ENCODE data around the gene MAP3K21. TPM values are rescaled to one million over a fixed set of nuclear protein-coding genes. Genes with fewer than 3 reads are reported as not detected.

The MAP3K21 gene
- total and polyA plus RNA-seq, 8 donors: 4.8 to 58.5 (median 16.1) TPM

DNA sequence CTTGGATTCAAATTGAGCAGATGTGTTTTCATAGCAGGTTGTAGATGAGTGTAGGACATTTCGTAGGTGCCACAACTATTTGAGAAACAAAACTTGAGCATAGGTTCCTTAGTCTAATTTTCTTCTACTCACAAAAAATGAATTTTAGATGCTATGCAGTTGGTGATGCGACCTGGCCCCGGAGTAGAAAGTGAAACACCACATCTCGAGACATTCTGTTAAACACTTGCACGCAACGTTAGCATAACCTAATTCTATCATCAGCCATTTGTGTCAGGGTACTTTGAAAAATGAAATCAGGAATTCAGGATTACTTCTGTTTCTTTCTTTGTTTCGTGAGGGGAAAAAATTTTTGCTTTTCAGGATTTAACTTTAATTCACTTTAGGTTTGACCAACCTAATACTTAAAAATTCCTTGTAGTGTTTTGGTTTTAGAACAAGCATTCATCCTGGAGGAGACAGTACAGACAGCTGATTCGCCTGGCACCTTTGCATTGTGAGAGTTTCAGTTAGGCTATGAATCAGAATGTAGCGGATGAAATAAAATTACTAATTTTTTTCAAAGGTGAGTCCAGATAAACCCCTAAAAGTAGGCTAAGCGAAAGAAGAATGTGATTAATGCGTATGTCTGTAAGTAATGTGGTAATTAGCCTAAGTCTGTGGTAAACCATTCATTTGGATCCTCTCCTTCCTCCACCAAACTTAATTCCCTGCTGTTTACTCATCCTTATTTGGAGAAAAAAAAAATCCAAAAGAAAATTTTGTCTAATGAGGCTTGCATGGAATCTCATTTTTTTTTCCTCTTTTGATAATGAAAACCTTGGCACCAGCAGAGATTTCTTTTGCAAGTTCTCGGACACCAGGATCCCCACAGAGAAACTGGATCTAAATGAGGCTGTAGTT, 44.9 kb downstream of the MAP3K21 start:
- H3K27me3 ChIP-seq: no peaks in the 10 kb centered on the region
- whole genome bisulfite sequencing, 5 donors: 83 to 89% (median 87%) methylated on average over 12 of the region's 12 CpGs
- H3K9me3 ChIP-seq: no peaks in the 10 kb centered on the region
- no peak overlapping the region for H3K4me3 ChIP-seq
- peaks cover 0 to 23% (median 9%) of the 10 kb centered on the region in 4 donors for H3K36me3 ChIP-seq
- H3K4me1 ChIP-seq: peaks cover 0 to 12% (median 3%) of the 10 kb centered on the region in 4 donors
- TF ChIP-seq CTCF (IDR thresholded peaks at IDR 0.05) (no peak), POLR2AphosphoS5 (IDR thresholded peaks at IDR 0.05) (no peak), POLR2A (IDR thresholded peaks at IDR 0.05) (no peak), EP300 (IDR thresholded peaks at IDR 0.05) (no peak)
- no peak for DNase-seq
- H3K27ac ChIP-seq: no peak overlapping the region
- intact Hi-C loops (cut with DNase I; ENCODE audit: low total_unique reads): no loop called here

- WGBS, 5 donors: 87 to 95% (median 89%) methylated on average over 6 of the region's 6 CpGs
- Histone ChIP-seq H3K27me3 (no peaks in the 10 kb centered on the region), H3K4me3 (no peak overlapping the region), H3K4me1 (peaks cover 0 to 5% (median 0%) of the 10 kb centered on the region in 4 donors), H3K27ac (no peak overlapping the region), H3K9me3 (no peaks in the 10 kb centered on the region), H3K36me3 (peaks cover 0 to 28% (median 9%) of the 10 kb centered on the region in 4 donors)
- DNase-seq: no peak
- intact Hi-C loops (cut with DNase I; ENCODE audit: low total_unique reads): no loop called here
- TF ChIP-seq POLR2AphosphoS5 (IDR thresholded peaks at IDR 0.05): no peak
- TF ChIP-seq POLR2A (IDR thresholded peaks at IDR 0.05): no peak
- TF ChIP-seq CTCF (IDR thresholded peaks at IDR 0.05): no peak
- no peak for TF ChIP-seq EP300 (IDR thresholded peaks at IDR 0.05)
Observed at GRCh38 chr1:233373226-233373625, 45.7 kb downstream of the MAP3K21 start.

DNA sequence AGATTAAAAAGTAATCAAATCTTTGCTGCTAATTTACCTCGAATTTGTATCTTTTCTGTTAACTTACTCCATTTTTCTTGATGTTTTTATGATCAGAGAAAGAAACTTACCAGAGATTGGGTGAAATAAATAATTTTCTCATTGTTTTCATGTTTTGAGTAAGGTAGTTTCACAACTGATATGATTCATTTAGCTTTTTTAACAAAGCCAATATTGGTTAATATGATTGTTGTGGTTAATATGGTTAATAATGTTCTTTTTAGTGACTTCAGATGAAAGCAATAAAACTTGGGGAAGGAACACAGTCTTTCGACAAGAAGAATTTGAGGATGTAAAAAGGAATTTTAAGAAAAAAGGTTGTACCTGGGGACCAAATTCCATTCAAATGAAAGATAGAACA, 48.1 kb downstream of the MAP3K21 start:
- no peak for DNase-seq
- no peaks in the 10 kb centered on the region for H3K9me3 ChIP-seq
- intact Hi-C loops (cut with DNase I; ENCODE audit: low total_unique reads): no loop called here
- H3K36me3 ChIP-seq: peaks cover 0 to 45% (median 27%) of the 10 kb centered on the region in 4 donors
- no peaks in the 10 kb centered on the region for H3K27me3 ChIP-seq
- no peak for TF ChIP-seq POLR2AphosphoS5 (IDR thresholded peaks at IDR 0.05)
- TF ChIP-seq EP300 (IDR thresholded peaks at IDR 0.05): no peak
- TF ChIP-seq POLR2A (IDR thresholded peaks at IDR 0.05): no peak
- no peak overlapping the region for H3K27ac ChIP-seq
- H3K4me1 ChIP-seq: no peaks in the 10 kb centered on the region
- WGBS, 5 donors: 65 to 87% (median 78%) methylated on average over 2 of the region's 2 CpGs
- H3K4me3 ChIP-seq: no peak overlapping the region

DNA sequence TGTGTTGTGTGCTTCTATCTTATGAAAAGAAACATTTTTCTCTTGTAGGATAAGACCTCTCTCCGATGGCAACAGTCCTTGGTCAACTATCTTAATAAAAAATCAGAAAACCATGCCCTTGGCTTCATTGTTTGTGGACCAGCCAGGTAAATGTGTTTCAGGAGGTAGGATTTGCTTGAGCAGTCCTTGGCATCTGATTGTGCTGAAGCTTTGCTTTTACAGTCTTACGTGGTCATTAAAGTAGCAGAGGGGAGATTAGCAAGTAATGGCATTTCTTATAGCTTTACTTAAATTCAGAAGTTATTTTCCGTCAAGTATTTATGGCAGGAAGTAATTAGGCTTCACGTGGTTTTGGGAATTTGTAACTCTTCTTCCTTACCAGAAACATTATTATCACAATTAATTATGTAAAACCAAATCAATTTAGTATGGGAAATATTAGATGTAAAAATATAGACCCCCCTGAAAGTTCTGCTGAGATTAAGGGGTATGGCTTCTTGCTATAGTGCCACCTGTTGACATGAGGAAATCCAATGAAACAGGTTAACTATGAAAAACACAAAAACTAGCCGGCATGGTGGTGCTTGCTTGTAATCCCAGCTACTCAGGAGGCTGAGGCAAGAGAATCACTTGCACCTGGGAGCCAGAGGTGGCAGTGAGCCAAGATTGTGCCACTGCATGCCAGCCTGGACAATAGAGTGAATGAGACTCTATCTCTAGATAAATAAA, 49.0 kb downstream of the MAP3K21 start:
- no peaks in the 10 kb centered on the region for H3K27me3 ChIP-seq
- 74 to 81% (median 77%) methylated on average over 5 of the region's 5 CpGs for WGBS, 5 donors
- no peak overlapping the region for H3K4me3 ChIP-seq
- H3K9me3 ChIP-seq: no peaks in the 10 kb centered on the region
- TF ChIP-seq POLR2AphosphoS5 (IDR thresholded peaks at IDR 0.05) (no peak), CTCF (IDR thresholded peaks at IDR 0.05) (no peak), EP300 (IDR thresholded peaks at IDR 0.05) (no peak), POLR2A (IDR thresholded peaks at IDR 0.05) (no peak)
- intact Hi-C loops (cut with DNase I; ENCODE audit: low total_unique reads): no loop called here
- peaks cover 0 to 53% (median 27%) of the 10 kb centered on the region in 4 donors for H3K36me3 ChIP-seq
- no peaks in the 10 kb centered on the region for H3K4me1 ChIP-seq
- H3K27ac ChIP-seq: no peak overlapping the region
- DNase-seq: no peak

All from stomach (tissue), 9 donors.